KBM-7 (cell line): Measurements from ENCODE around the gene TACR1.
"Not testable (repeated sequence)": the region's sequence is repeated elsewhere in the genome, so short reads cannot be mapped to it uniquely, and the experiment has no call there.

Experiments
- DNase-seq: peaks from one replicate; pipeline ENCODE4 v3.0.0-alpha.2; 2015
- in situ Hi-C: fragments of 300-500 bp; cut with MboI; formaldehyde crosslinking; loops from 2 replicates; pipeline ENCODE4 v1.14.3; 2020; ENCODE audit warnings: low sequenced_read_pairs, low pct_unique_long_range_greater_than_20kb, mixed read lengths

Gene TACR1

DNA sequence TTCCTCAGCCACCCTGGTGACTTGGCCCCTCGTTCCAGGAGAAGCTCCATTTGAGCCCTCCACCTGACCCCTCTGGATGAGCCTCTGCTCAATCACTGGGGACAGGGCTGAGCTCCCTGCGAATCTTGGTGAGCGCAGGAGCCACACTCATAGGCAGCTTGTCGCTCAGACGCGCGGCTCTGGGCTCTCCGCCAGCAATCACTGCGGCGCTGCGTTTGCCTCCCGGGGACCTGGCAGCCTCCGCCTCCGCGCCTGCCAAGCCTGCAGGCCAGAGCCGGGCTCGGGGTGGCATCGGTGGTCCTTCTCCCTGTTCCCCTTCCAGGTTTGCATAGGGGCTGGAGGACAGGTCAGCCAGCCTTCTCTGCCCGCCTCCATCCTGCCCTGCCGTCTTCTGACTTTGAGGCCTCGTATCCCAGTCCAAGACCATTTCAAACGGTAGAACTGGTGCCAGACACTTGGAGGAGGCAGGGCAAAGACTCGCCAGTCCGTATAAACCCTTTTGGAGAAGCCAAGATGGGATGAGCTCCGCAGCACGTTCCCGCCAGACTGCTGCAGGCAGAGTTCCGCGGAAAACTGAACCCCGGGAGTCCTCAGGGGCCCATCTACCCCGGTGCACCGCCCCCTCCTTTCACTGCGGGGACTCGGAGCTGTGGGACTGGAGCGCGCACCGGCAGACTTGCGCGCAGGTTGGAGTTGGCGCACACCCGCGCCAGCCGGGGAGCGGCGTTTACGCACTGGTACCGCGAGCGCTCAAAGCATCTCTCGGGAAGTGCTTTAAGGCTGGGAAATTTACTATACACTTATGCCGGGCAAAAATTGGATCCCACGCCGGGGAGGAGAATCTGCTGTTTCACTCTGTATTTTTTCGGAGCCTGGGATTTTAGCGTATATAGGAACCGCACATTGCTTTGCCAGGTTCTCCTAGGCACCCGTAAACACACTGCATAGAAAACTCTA is 1.1 kb upstream of the TACR1 start:
- no peak for DNase-seq
- in situ Hi-C loops, result no loop called here

DNA sequence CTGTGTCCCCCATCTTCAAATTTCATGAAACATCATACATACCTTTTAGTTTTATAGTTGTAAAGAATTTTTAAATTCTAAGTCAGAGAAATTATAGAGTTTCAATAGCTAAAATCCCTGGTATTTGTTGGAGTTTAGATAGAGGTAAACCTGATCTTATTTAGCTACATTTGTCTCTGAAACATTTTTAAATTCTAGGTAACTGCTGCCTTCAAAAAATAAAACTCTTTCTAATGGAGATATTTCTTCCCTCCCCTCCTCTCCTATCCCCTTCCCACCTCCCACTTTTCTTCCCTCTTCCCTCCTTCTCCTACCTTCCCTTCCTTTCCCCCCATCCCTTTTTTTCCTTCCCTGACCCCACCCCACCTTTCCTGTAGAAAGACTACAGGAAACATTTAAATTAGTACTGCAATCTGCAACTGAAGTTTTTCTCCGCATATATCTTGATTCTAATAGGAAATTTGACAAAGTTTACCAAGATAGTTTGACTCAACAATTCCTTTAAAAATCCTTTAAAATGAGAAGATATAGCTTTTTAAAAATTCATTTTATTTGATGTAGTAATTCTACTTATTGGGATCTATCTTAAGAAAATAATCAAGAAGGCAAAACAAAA is 4.1 kb downstream of the TACR1 start:
- in situ Hi-C loops, result no loop called here

GRCh38 chr2:75194184-75194868 is 5.0 kb downstream of the TACR1 start:
- in situ Hi-C loops, result no loop called here
- DNase-seq, result peak; percentile 9

More for the DNA sequence above, 4.1 kb downstream of the TACR1 start:
- no peak for DNase-seq

- DNase-seq, result no peak
- in situ Hi-C loops, result no loop called here
These were observed 6.8 kb downstream of the TACR1 start for GRCh38 chr2:75192496-75192895.

- in situ Hi-C loops, result no loop called here
- no peak for DNase-seq
These were observed 8.9 kb downstream of the TACR1 start for GRCh38 chr2:75190271-75190990.

- in situ Hi-C loops, result no loop called here
- DNase-seq, result no peak
These were observed 12.5 kb downstream of the TACR1 start for GRCh38 chr2:75186821-75187220.

DNA sequence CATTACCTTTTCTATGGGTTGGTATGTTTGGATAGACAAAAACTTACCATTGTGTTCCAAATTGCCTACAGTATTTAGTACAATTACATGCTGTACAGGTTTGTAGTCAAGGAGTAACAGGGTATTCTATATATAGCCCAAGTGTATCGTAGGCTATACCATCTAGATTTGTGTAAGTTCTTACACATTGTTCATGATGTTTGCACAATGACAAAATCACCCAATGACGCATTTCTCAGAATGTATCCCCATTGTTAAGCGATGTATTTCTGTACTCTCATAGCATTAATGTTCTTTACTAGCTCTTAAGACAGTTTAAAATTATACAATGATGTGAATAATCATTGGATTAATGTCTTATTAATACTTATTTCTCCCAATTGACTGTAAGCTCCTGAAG is 16.7 kb downstream of the TACR1 start:
- DNase-seq, result no peak
- in situ Hi-C loops, result no loop called here

GRCh38 chr2:75180476-75180875 is 18.8 kb downstream of the TACR1 start:
- in situ Hi-C loops, result no loop called here
- DNase-seq, result no peak

GRCh38 chr2:75177427-75177826 is 21.9 kb downstream of the TACR1 start:
- in situ Hi-C loops, result no loop called here
- no peak for DNase-seq

DNA sequence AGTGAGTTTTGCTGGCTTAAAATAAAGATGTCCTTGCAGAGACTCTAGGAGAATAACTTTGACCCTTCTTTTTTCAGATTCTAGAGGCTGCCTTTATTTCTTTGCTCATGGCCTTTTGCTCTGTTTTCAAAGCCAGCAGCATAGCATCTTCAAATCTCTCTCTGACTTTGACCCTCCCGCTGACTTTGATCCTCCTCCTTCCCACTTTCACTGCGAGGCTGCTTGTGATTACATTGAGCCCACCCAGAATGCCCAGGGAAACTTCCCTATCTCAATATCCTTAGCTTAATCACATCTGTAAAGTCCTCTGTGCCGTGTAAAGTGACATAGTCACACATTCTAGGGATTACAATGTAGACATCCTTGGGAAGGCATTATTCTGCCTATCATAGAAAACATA is 23.9 kb downstream of the TACR1 start:
- in situ Hi-C loops, result no loop called here
- no peak for DNase-seq

GRCh38 chr2:75174981-75175380 is 24.3 kb downstream of the TACR1 start:
- no peak for DNase-seq
- in situ Hi-C loops, result no loop called here

- in situ Hi-C loops, result no loop called here
- no peak for DNase-seq
These were observed 24.8 kb downstream of the TACR1 start for GRCh38 chr2:75174519-75174918.

- in situ Hi-C loops, result no loop called here
- no peak for DNase-seq
These were observed 25.6 kb downstream of the TACR1 start for GRCh38 chr2:75173740-75174139.

GRCh38 chr2:75171423-75171822 is 27.9 kb downstream of the TACR1 start:
- in situ Hi-C loops, DNase-seq: not testable (repeated sequence)

DNA sequence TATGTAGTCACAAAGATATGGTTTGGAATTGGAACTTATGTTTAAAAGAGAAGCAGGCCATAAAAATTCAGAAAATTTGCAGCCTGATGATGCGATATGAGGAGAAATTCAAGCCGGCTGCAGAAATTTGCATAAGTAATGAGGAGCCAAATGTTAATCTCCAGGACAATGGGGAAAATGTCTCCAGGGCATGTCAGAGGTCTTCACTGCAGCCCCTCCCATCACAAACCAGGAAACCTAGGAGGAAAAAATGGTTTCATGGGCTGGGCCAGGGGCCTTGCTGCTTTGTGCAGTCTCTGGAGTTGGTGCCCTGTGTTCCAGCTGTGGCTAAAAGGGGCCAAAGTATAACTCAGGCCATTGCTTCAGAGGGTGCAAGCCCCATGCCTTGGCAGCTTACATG is 28.4 kb downstream of the TACR1 start:
- in situ Hi-C loops, result no loop called here
- DNase-seq, result no peak

DNA sequence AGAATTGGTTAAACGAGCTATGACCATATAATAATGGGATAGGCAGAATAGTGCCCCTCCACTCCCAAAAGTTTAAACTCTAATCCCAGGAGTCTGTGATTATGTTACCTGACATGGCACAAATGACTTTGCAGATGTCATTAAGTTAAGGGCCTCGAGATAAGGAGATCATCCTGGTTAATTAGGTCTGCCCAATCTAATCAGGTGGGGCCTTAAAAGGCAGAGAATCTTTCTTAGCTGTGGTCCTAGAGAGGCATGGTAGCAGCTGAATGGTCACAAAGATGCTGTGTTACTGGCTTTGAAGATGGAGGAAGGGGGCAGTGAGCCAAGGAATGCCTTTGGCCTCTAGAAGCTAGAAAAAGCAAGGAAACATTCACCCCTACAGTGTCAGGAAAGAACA is 31.1 kb downstream of the TACR1 start:
- in situ Hi-C loops, result no loop called here
- DNase-seq, result no peak

- in situ Hi-C loops, result no loop called here
- DNase-seq, result no peak
These were observed 32.8 kb downstream of the TACR1 start for GRCh38 chr2:75166491-75166890.

DNA sequence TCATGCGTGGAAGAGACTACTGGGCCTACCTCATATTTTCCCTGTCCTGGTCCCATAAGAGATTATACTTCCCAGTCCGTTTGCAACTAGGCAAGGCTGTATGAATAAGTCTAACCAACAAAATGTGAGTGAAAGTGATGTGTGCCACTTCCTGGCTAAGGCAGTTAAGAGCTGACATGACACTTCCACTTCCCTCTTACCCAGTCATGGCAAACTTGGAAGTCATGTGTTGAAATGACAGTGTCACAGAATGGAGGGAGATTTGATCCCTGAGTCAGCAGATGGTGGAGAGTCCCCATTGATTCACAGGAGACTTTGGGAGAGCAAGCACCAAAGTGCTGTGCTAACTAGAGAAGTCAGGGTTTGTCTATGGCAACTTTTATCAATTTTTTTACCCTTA is 36.4 kb downstream of the TACR1 start:
- in situ Hi-C loops, result no loop called here
- no peak for DNase-seq

DNA sequence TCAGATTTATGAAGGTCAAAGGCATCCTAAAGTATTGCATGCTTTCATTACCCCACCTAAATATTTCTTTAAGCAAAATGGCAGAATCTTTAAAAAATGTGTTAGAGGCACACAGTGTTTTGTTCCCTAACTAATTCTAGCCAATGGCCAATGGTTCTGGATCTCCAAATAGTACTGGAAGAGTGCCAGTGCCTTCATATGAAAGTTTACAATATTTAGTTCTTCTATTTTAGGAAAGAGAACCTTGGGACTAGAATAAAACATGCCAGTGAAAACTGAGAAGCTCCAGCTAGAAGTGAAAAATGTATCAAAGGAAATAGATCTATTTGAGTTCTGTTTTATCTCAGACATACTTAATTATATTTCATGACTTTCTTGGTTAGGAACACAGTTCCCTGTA is 37.1 kb downstream of the TACR1 start:
- no peak for DNase-seq
- in situ Hi-C loops, result no loop called here
